ENCODE results near the gene ACOX2. TPM values are rescaled to one million over a fixed set of nuclear protein-coding genes. Genes with fewer than 3 reads are reported as not detected.

The ACOX2 gene
- total and polyA plus RNA-seq, 2 of the 13 experiments (the other 11 are each of a cell fraction or from before 2014, with no cell fraction given): 42.6 to 98.5 TPM

- TF ChIP-seq TERF1 (CRISPR knock-in tag; IDR thresholded peaks at IDR 0.05): no peak
- TF ChIP-seq ZNF280B (CRISPR knock-in tag; IDR thresholded peaks at IDR 0.05; ENCODE audit: borderline replicate concordance): no peak
- TF ChIP-seq AGO2 (optimal IDR thresholded peaks at IDR 0.05; ENCODE audit: low read depth, low read length): no peak
- peak in 1 of 2 experiments; percentile 26; a peak in 1 of 4 replicates for TF ChIP-seq MAFK (conservative IDR thresholded peaks at IDR 0.05 in 1 of 2, IDR thresholded peaks at IDR 0.05 in 1 of 2; ENCODE audit: low read length in 2 of 2)
- no peak for TF ChIP-seq PCBP2 (optimal IDR thresholded peaks at IDR 0.05; ENCODE audit: low read depth, low read length, poor library complexity, severe bottlenecking)
- TF ChIP-seq SMARCC2 (IDR thresholded peaks at IDR 0.05): no peak
- TF ChIP-seq IRF9 (CRISPR knock-in tag; IDR thresholded peaks at IDR 0.05; ENCODE audit: borderline replicate concordance): no peak
- no peak for TF ChIP-seq ZBTB49 (CRISPR knock-in tag; IDR thresholded peaks at IDR 0.05; ENCODE audit: borderline replicate concordance)
- TF ChIP-seq RBAK (CRISPR knock-in tag; IDR thresholded peaks at IDR 0.05): no peak
- TF ChIP-seq PHF20 (CRISPR knock-in tag; IDR thresholded peaks at IDR 0.05): no peak
- TF ChIP-seq ZBTB3 (CRISPR knock-in tag; IDR thresholded peaks at IDR 0.05; ENCODE audit: borderline replicate concordance, low read depth): no peak
- no peak for TF ChIP-seq CREB3 (CRISPR knock-in tag; IDR thresholded peaks at IDR 0.05)
- no peak for TF ChIP-seq ZNF44 (CRISPR knock-in tag; IDR thresholded peaks at IDR 0.05)
- TF ChIP-seq PRPF4 (IDR thresholded peaks at IDR 0.05; ENCODE audit: low read depth, low read length, poor library complexity, severe bottlenecking): no peak
- TF ChIP-seq REL (CRISPR knock-in tag; conservative IDR thresholded peaks at IDR 0.05): no peak
- no peak for TF ChIP-seq SMAD1 (CRISPR knock-in tag; IDR thresholded peaks at IDR 0.05; ENCODE audit: borderline replicate concordance, low read depth)
- TF ChIP-seq CENPT (CRISPR knock-in tag; IDR thresholded peaks at IDR 0.05; ENCODE audit: low read depth): no peak
- TF ChIP-seq ZNF124 (CRISPR knock-in tag; IDR thresholded peaks at IDR 0.05): no peak
- no peak for TF ChIP-seq BCL3 (CRISPR knock-in tag; IDR thresholded peaks at IDR 0.05)
- TF ChIP-seq ARHGAP35 (CRISPR knock-in tag; IDR thresholded peaks at IDR 0.05; ENCODE audit: borderline replicate concordance): no peak
Observed at GRCh38 chr3:58487140-58487886, 49.7 kb downstream of the ACOX2 start (continued).
